ENCODE data around the gene PSENEN. TPM values are rescaled to one million over a fixed set of nuclear protein-coding genes. Genes with fewer than 3 reads are reported as not detected.

Gene PSENEN
- total and polyA plus RNA-seq, 2 experiments from 2014 or later, result 20.6 to 175 TPM

DNA sequence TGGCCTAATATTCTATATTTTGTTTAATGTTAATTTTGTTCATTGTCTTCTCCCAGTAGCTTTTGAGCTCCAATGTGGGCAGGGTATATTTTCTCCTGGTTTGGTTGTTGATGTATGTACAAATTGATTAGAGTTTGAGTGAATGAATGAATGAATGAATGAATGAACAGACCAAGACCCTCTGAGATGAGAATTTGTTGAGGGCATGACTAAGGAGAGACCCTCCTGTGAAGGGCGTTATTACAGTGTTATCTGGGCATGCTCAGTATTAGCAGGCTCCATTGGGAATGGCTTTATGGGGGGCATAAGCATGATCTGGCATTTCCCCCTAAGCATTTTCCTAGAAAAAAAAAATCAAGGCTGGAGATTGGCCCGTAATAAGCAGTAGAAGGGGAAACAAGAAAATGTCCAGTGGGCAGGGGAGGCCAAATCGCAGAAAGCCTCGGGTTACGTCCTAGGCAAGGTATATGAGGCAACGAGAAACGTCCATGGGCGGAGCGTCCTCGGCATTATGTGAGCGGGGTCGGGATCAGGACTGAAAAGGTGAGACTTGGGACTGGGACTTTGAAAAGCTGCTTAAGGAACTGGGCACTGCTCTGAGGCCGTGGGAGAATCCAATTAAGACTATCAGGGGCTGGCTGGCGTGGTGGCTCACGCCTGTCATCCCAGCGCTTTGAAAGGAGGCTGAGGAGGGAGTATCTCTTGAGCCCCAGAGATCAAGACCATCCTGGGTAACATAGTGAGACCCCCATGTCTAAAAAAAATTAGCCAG lies 29.0 kb downstream of the PSENEN start:
- no peaks in the 10 kb centered on the region for H3K9me2 ChIP-seq (ENCODE audit: insufficient read depth)
- Mint-ChIP-seq H3K27ac (no peak overlapping the region), H3K4me3 (peak overlapping the region; percentile 1; the same call in 2 of the 3 replicates), H3K36me3 (ENCODE audit: low read depth) (no peaks in the 10 kb centered on the region; the same call in 2 of the 3 replicates), H3K4me1 (peaks cover 32% of the 10 kb centered on the region), H3K27me3 (ENCODE audit: insufficient read depth, low read depth, poor library complexity) (peaks cover 21% of the 10 kb centered on the region), H3K9me3 (no peaks in the 10 kb centered on the region; the same call in 2 of the 3 replicates)
- DNase-seq (ENCODE audit: low spot score) (peak; percentile 37), ATAC-seq (no peak)
- H4K20me1 ChIP-seq (replicated peaks; ENCODE audit: insufficient read depth), result no peaks in the 10 kb centered on the region; the same call in 1 of the 2 replicates
- peaks cover 22% of the 10 kb centered on the region for H3K4me1 ChIP-seq (ENCODE audit: insufficient read depth)
- no peaks in the 10 kb centered on the region for H3K79me2 ChIP-seq (replicated peaks; ENCODE audit: insufficient read depth)
- peak overlapping the region; percentile 62 for H3K4me2 ChIP-seq
- peaks cover 7% of the 10 kb centered on the region; the same call in 1 of the 2 replicates for H3F3A ChIP-seq (replicated peaks; ENCODE audit: low read depth)
- TF ChIP-seq, protein P1, sequence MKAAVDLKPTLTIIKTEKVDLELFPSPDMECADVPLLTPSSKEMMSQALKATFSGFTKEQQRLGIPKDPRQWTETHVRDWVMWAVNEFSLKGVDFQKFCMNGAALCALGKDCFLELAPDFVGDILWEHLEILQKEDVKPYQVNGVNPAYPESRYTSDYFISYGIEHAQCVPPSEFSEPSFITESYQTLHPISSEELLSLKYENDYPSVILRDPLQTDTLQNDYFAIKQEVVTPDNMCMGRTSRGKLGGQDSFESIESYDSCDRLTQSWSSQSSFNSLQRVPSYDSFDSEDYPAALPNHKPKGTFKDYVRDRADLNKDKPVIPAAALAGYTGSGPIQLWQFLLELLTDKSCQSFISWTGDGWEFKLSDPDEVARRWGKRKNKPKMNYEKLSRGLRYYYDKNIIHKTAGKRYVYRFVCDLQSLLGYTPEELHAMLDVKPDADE (IDR thresholded peaks at IDR 0.05), result no peak
- TF ChIP-seq, protein P2, sequence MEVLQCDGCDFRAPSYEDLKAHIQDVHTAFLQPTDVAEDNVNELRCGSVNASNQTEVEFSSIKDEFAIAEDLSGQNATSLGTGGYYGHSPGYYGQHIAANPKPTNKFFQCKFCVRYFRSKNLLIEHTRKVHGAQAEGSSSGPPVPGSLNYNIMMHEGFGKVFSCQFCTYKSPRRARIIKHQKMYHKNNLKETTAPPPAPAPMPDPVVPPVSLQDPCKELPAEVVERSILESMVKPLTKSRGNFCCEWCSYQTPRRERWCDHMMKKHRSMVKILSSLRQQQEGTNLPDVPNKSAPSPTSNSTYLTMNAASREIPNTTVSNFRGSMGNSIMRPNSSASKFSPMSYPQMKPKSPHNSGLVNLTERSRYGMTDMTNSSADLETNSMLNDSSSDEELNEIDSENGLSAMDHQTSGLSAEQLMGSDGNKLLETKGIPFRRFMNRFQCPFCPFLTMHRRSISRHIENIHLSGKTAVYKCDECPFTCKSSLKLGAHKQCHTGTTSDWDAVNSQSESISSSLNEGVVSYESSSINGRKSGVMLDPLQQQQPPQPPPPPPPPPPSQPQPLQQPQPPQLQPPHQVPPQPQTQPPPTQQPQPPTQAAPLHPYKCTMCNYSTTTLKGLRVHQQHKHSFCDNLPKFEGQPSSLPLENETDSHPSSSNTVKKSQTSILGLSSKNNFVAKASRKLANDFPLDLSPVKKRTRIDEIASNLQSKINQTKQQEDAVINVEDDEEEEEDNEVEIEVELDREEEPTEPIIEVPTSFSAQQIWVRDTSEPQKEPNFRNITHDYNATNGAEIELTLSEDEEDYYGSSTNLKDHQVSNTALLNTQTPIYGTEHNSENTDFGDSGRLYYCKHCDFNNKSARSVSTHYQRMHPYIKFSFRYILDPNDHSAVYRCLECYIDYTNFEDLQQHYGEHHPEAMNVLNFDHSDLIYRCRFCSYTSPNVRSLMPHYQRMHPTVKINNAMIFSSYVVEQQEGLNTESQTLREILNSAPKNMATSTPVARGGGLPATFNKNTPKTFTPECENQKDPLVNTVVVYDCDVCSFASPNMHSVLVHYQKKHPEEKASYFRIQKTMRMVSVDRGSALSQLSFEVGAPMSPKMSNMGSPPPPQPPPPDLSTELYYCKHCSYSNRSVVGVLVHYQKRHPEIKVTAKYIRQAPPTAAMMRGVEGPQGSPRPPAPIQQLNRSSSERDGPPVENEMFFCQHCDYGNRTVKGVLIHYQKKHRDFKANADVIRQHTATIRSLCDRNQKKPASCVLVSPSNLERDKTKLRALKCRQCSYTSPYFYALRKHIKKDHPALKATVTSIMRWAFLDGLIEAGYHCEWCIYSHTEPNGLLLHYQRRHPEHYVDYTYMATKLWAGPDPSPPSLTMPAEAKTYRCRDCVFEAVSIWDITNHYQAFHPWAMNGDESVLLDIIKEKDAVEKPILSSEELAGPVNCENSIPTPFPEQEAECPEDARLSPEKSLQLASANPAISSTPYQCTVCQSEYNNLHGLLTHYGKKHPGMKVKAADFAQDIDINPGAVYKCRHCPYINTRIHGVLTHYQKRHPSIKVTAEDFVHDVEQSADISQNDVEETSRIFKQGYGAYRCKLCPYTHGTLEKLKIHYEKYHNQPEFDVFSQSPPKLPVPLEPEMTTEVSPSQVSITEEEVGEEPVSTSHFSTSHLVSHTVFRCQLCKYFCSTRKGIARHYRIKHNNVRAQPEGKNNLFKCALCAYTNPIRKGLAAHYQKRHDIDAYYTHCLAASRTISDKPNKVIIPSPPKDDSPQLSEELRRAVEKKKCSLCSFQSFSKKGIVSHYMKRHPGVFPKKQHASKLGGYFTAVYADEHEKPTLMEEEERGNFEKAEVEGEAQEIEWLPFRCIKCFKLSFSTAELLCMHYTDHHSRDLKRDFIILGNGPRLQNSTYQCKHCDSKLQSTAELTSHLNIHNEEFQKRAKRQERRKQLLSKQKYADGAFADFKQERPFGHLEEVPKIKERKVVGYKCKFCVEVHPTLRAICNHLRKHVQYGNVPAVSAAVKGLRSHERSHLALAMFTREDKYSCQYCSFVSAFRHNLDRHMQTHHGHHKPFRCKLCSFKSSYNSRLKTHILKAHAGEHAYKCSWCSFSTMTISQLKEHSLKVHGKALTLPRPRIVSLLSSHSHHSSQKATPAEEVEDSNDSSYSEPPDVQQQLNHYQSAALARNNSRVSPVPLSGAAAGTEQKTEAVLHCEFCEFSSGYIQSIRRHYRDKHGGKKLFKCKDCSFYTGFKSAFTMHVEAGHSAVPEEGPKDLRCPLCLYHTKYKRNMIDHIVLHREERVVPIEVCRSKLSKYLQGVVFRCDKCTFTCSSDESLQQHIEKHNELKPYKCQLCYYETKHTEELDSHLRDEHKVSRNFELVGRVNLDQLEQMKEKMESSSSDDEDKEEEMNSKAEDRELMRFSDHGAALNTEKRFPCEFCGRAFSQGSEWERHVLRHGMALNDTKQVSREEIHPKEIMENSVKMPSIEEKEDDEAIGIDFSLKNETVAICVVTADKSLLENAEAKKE (CRISPR knock-in tag; IDR thresholded peaks at IDR 0.05), result no peak
- TF ChIP-seq REST (IDR thresholded peaks at IDR 0.05; ENCODE audit: unreplicated experiment) (no peak), EZH2 (IDR thresholded peaks at IDR 0.05; ENCODE audit: low read depth, unreplicated experiment) (no peak), CTCF (conservative IDR thresholded peaks at IDR 0.05; ENCODE audit: low read depth in 2 of 2) (no peak), NANOG (IDR thresholded peaks at IDR 0.05; ENCODE audit: borderline replicate concordance) (no peak), CREB1 (CRISPR knock-in tag; IDR thresholded peaks at IDR 0.05; ENCODE audit: low read depth) (no peak), JUNB (IDR thresholded peaks at IDR 0.05; ENCODE audit: unreplicated experiment) (no peak), EZH2phosphoT487 (IDR thresholded peaks at IDR 0.05; ENCODE audit: unreplicated experiment) (no peak), ZNF114 (CRISPR knock-in tag; IDR thresholded peaks at IDR 0.05) (no peak), POLR2AphosphoS5 (IDR thresholded peaks at IDR 0.05; ENCODE audit: low read depth) (no peak), ZNF331 (CRISPR knock-in tag; IDR thresholded peaks at IDR 0.05; ENCODE audit: low read depth) (no peak), STAT1 (IDR thresholded peaks at IDR 0.05; ENCODE audit: unreplicated experiment) (no peak)
- H2AFZ ChIP-seq, result no peak overlapping the region
- no peak overlapping the region for H3K27ac ChIP-seq (ENCODE audit: low read depth)
- H3K4me3 ChIP-seq, result peak overlapping the region; percentile 65; the same call in 1 of the 2 replicates
- H3K36me3 ChIP-seq (ENCODE audit: insufficient read depth), result no peaks in the 10 kb centered on the region
- H3K27me3 ChIP-seq (ENCODE audit: insufficient read depth), result peaks cover 16% of the 10 kb centered on the region

Data from GM23338 (cell line).